ENCODE data around the gene ITGA5.

- TF ChIP-seq, protein P1, sequence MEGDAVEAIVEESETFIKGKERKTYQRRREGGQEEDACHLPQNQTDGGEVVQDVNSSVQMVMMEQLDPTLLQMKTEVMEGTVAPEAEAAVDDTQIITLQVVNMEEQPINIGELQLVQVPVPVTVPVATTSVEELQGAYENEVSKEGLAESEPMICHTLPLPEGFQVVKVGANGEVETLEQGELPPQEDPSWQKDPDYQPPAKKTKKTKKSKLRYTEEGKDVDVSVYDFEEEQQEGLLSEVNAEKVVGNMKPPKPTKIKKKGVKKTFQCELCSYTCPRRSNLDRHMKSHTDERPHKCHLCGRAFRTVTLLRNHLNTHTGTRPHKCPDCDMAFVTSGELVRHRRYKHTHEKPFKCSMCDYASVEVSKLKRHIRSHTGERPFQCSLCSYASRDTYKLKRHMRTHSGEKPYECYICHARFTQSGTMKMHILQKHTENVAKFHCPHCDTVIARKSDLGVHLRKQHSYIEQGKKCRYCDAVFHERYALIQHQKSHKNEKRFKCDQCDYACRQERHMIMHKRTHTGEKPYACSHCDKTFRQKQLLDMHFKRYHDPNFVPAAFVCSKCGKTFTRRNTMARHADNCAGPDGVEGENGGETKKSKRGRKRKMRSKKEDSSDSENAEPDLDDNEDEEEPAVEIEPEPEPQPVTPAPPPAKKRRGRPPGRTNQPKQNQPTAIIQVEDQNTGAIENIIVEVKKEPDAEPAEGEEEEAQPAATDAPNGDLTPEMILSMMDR (IDR thresholded peaks at IDR 0.05; ENCODE audit: low read depth, low read length) = no peak
- TF ChIP-seq POLR2A (IDR thresholded peaks at IDR 0.05; ENCODE audit: extremely low read depth, insufficient read length) = no peak
- TF ChIP-seq MYC (IDR thresholded peaks at IDR 0.05; ENCODE audit: low read depth, low read length) = no peak
- no peak for TF ChIP-seq MAX (IDR thresholded peaks at IDR 0.05; ENCODE audit: low read depth, low read length)
Observed at GRCh38 chr12:54389134-54389508, 29.9 kb downstream of the ITGA5 start.

All from NB4 (cell line).